Endothelial cell of umbilical vein (primary cell): Measurements from ENCODE around the gene SMCHD1. TPM values are rescaled to one million over a fixed set of nuclear protein-coding genes. Genes with fewer than 3 reads are reported as not detected.

Experiments
- BruUV-seq: library from RNA; stranded (reverse); fragments of 400-500 nt; replicated peaks from 2 replicates; lab custom pipeline; 2021; lab: Mats Ljungman, UMichigan
- CTCF ChIA-PET: fragments of 300-600, 350-600 bp; sonication (Branson Sonifier 250); formaldehyde crosslinking; loops from one replicate; lab custom pipeline; 2021; ENCODE audit warnings: antibody characterized with exemption, inconsistent platforms; lab: Charles Lee
- POLR2A ChIA-PET: fragments of 300-600, 350-600 bp; sonication (Branson Sonifier 250); formaldehyde crosslinking; loops from one replicate; lab custom pipeline; 2021; ENCODE audit warnings: antibody characterized with exemption, inconsistent platforms; lab: Charles Lee
- DNase-seq: peaks from one replicate; pipeline ENCODE4 v3.0.0-alpha.2; 2011; ENCODE audit warnings: low read depth, low spot score
- FAIRE-seq: peaks from 2 replicates; lab custom pipeline; 2011; peaks lifted over from hg19 to GRCh38; lab: Jason Lieb, UNC
- H2AFZ ChIP-seq: 2 replicates; pipeline ENCODE4 v1.6.0; 2012; ENCODE audit warnings: low read depth, low read length, control low read depth, inconsistent platforms
- H3K27ac ChIP-seq: 2 replicates; pipeline ENCODE4 v1.5.1; 2011; ENCODE audit warnings: low read depth, mild to moderate bottlenecking, control low read depth, low read length, moderate library complexity; ENCODE audit not compliant: insufficient read depth
- H3K27me3 ChIP-seq, 2 experiments: 2 replicates each; pipeline versions ENCODE4 v1.6.0 to v1.6.1; 2011; ENCODE audit warnings: low read length in 2 of 2, mixed read lengths in 1 of 2; ENCODE audit not compliant: control insufficient read depth in 2 of 2, insufficient read depth in 2 of 2
- H3K36me3 ChIP-seq, 2 experiments: 2 replicates in 1 of 2; 3 replicates in 1 of 2; pipeline ENCODE4 v1.5.1; 2011; ENCODE audit warnings: low read length in 2 of 2, mild to moderate bottlenecking in 1 of 2, moderate library complexity in 1 of 2; ENCODE audit not compliant: control insufficient read depth in 2 of 2, insufficient read depth in 2 of 2; ENCODE audit errors: extremely low read depth in 1 of 2
- H3K4me1 ChIP-seq: 3 replicates; pipeline ENCODE4 v1.5.1; 2011; ENCODE audit warnings: mild to moderate bottlenecking, low read length; ENCODE audit not compliant: control insufficient read depth, insufficient read depth; ENCODE audit errors: extremely low read depth
- H3K4me2 ChIP-seq: 2 replicates; pipeline ENCODE4 v1.6.1; 2011; ENCODE audit warnings: low read length, control low read depth, mixed read lengths; ENCODE audit not compliant: insufficient read depth
- H3K4me3 ChIP-seq, 3 experiments: fragments of 200-600 bp in 1 of 3; sonication (generic), shearing (Covaris generic) in 1 of 3; replicated peaks in 1 of 3; 2 replicates each; pipeline ENCODE4 v1.5.1; 2011 to 2016; ENCODE audit warnings: control low read depth in 3 of 3, low read length in 3 of 3, mild to moderate bottlenecking in 2 of 3, inconsistent platforms in 1 of 3, low read depth in 1 of 3, moderate library complexity in 1 of 3; ENCODE audit not compliant: insufficient read depth in 1 of 3
- H3K79me2 ChIP-seq: 2 replicates; pipeline ENCODE4 v1.6.0; 2012; ENCODE audit warnings: low read length, inconsistent platforms; ENCODE audit not compliant: control insufficient read depth, insufficient read depth
- H3K9ac ChIP-seq: replicated peaks from 2 replicates; pipeline ENCODE3; 2011; ENCODE audit warnings: low read length, control low read depth; ENCODE audit not compliant: insufficient read depth; ENCODE audit errors: extremely low read depth
- H3K9me1 ChIP-seq: replicated peaks from 3 replicates; pipeline ENCODE4 v1.6.0; 2011; ENCODE audit warnings: mild to moderate bottlenecking, low read length; ENCODE audit not compliant: control insufficient read depth, insufficient read depth; ENCODE audit errors: extremely low read depth
- H3K9me3 ChIP-seq: replicated peaks from 2 replicates; pipeline ENCODE4 v1.5.1; 2012; ENCODE audit warnings: low read length, inconsistent platforms; ENCODE audit not compliant: control insufficient read depth, insufficient read depth
- H4K20me1 ChIP-seq: replicated peaks from 2 replicates; pipeline ENCODE3; 2011; ENCODE audit warnings: mild to moderate bottlenecking, low read length; ENCODE audit not compliant: control insufficient read depth, insufficient read depth; ENCODE audit errors: extremely low read depth
- CTCF ChIP-seq, 2 donors: IDR thresholded peaks; 1 replicate in 1 of 2; 2 replicates in 1 of 2; pipeline ENCODE4 v1.5.1; 2011; ENCODE audit warnings: low read length in 2 of 2, mild to moderate bottlenecking in 2 of 2, moderate library complexity in 2 of 2, control low read depth in 1 of 2, inconsistent platforms in 1 of 2, low read depth in 1 of 2; ENCODE audit not compliant: insufficient read depth in 1 of 2; ENCODE audit errors: extremely low read depth in 1 of 2
- EZH2 ChIP-seq: IDR thresholded peaks from 2 replicates; pipeline ENCODE4 v1.6.1; 2012; ENCODE audit warnings: borderline replicate concordance, low read depth, mild to moderate bottlenecking, moderate library complexity, low read length, inconsistent platforms; ENCODE audit not compliant: severe bottlenecking
- FOS ChIP-seq: IDR thresholded peaks from 2 replicates; pipeline ENCODE4 v1.6.1; 2011; ENCODE audit warnings: mild to moderate bottlenecking, low read length, moderate library complexity, borderline replicate concordance; ENCODE audit not compliant: insufficient read depth
- GATA2 ChIP-seq: IDR thresholded peaks from 2 replicates; pipeline ENCODE4 v1.7.0; 2011; ENCODE audit warnings: low read depth, mild to moderate bottlenecking, moderate library complexity, mixed read lengths, low read length; ENCODE audit not compliant: insufficient read length, insufficient read depth
- JUN ChIP-seq: IDR thresholded peaks from 2 replicates; pipeline ENCODE4 v1.6.1; 2011; ENCODE audit warnings: borderline replicate concordance, low read depth; ENCODE audit not compliant: insufficient read length, insufficient read depth
- MAX ChIP-seq: IDR thresholded peaks from 2 replicates; pipeline ENCODE4 v1.6.1; 2011; ENCODE audit not compliant: insufficient read depth, insufficient read length
- MYC ChIP-seq: IDR thresholded peaks from one replicate; pipeline ENCODE4 v1.6.1; 2011; ENCODE audit warnings: mild to moderate bottlenecking, low read depth, low read length
- POLR2A ChIP-seq: IDR thresholded peaks from 2 replicates; pipeline ENCODE4 v1.6.1; 2012; ENCODE audit warnings: low read depth, mild to moderate bottlenecking, control low read depth, low read length
- POLR2AphosphoS5 ChIP-seq: IDR thresholded peaks from 2 replicates; pipeline ENCODE4 v1.6.1; 2012; ENCODE audit warnings: low read depth, mild to moderate bottlenecking, control low read depth, low read length, moderate library complexity; ENCODE audit not compliant: insufficient read depth
- dilution Hi-C: fragments of 300-500 bp; cut with MboI; formaldehyde crosslinking; loops from one replicate; pipeline ENCODE4 v1.15.0; 2019; ENCODE audit warnings: low sequenced_read_pairs; ENCODE audit not compliant: extremely low pct_ligation_motif_present
- intact Hi-C: fragments of 100-400 bp; cut with micrococcal nuclease; formaldehyde crosslinking; loops from one replicate; pipeline ENCODE4 v1.10.0; 2022
- polyA plus RNA-seq, 4 experiments: library from polyadenylated mRNA; depleted of rRNA in 3 of 4; stranded (reverse) in 3 of 4; unstranded in 1 of 4; fragments of >200 nt; gene quantifications; 2 replicates each; pipeline versions ENCODE4 v1.2.1 to v1.2.3, GENCODE V29; 2011 to 2012; ENCODE audit warnings: missing spikeins in 1 of 4
- total RNA-seq: library from RNA; stranded (reverse); gene quantifications from 2 replicates; pipeline ENCODE4 v1.2.3, GENCODE V29; 2021

Gene SMCHD1
- total and polyA plus RNA-seq, 2 donors (not counting 3 experiments of a cell fraction or from before 2014, with no cell fraction given) = 7.4 to 39.9 TPM

- dilution Hi-C loops = no loop called here
These were observed 42.5 kb upstream of the SMCHD1 start for GRCh38 chr18:2612996-2613395.

More at GRCh38 chr18:2612996-2613395, 42.5 kb upstream of the SMCHD1 start:
- H3K4me1 ChIP-seq = no peaks in the 10 kb centered on the region
- no peak for FAIRE-seq
- H3K9me3 ChIP-seq = no peaks in the 10 kb centered on the region
- TF ChIP-seq POLR2A (no peak), POLR2AphosphoS5 (no peak), FOS (no peak), EZH2 (no peak), CTCF (IDR thresholded peaks at IDR 0.05; ENCODE audit: extremely low read depth in 1 of 2, insufficient read depth in 1 of 2, low read depth in 1 of 2, low read length in 2 of 2) (no peak), GATA2 (no peak), MAX (no peak), MYC (no peak), JUN (no peak)
- no peak overlapping the region for H3K9ac ChIP-seq
- no peak overlapping the region for H3K4me3 ChIP-seq
- no peaks in the 10 kb centered on the region for H3K9me1 ChIP-seq
- no peaks in the 10 kb centered on the region for H3K79me2 ChIP-seq
- peaks cover 1 to 7% of the 10 kb centered on the region in 2 experiments for H3K36me3 ChIP-seq
- no peak for DNase-seq
- intact Hi-C loops = no loop called here
- no TSS peak for BruUV-seq
- ChIA-PET POLR2A (no interaction called here), CTCF (no interaction called here)
- no peaks in the 10 kb centered on the region for H4K20me1 ChIP-seq
- no peak overlapping the region for H2AFZ ChIP-seq
- no peak overlapping the region for H3K27ac ChIP-seq
- H3K27me3 ChIP-seq = no peaks in the 10 kb centered on the region
- H3K4me2 ChIP-seq = no peak overlapping the region
